Measurements from ENCODE around the gene DAGLA. TPM values are rescaled to one million over a fixed set of nuclear protein-coding genes. Genes with fewer than 3 reads are reported as not detected.

Gene DAGLA
- total RNA-seq, 4 donors from 2014 or later = 11.9 to 31.4 (median 17.0) TPM

GRCh38 chr11:61763930-61764605 lies 83.9 kb downstream of the DAGLA start:
- in situ Hi-C loops (cut with MboI; ENCODE audit: low pct_ligation_motif_present in 1 of 4, low pct_unique_long_range_greater_than_20kb in 1 of 4, low sequenced_read_pairs in 3 of 4) (no loop called here), intact Hi-C loops (cut with DNase I; ENCODE audit: low total_unique reads) (no loop called here)
- no peak overlapping the region for H3K27ac ChIP-seq
- WGBS, 2 donors (ENCODE audit: low coverage in 1 of 2) = 40 to 87% methylated on average over 1 to 23 of the region's 23 CpGs
- H3K4me1 ChIP-seq = no peaks in the 10 kb centered on the region
- no peaks in the 10 kb centered on the region for H3K27me3 ChIP-seq
- H3K9me3 ChIP-seq = no peaks in the 10 kb centered on the region
- no peak for DNase-seq
- H3K36me3 ChIP-seq = no peaks in the 10 kb centered on the region
- TF ChIP-seq POLR2A (IDR thresholded peaks at IDR 0.05) (no peak), POLR2AphosphoS5 (IDR thresholded peaks at IDR 0.05) (no peak), CTCF (IDR thresholded peaks at IDR 0.05) (no peak), EP300 (IDR thresholded peaks at IDR 0.05; ENCODE audit: low read depth) (no peak)
- no peak overlapping the region for H3K4me3 ChIP-seq

GRCh38 chr11:61764606-61765260 lies 84.5 kb downstream of the DAGLA start:
- TF ChIP-seq EP300 (IDR thresholded peaks at IDR 0.05; ENCODE audit: low read depth) (no peak), CTCF (IDR thresholded peaks at IDR 0.05) (no peak), POLR2A (IDR thresholded peaks at IDR 0.05) (no peak), POLR2AphosphoS5 (IDR thresholded peaks at IDR 0.05) (no peak)
- no peaks in the 10 kb centered on the region for H3K9me3 ChIP-seq
- 61% methylated on average over 19 of the region's 22 CpGs; no CpG with 5 or more reads in 1 of the 2 donors for WGBS, 2 donors (ENCODE audit: low coverage in 1 of 2)
- no peak overlapping the region for H3K27ac ChIP-seq
- peaks cover 0 to 3% (median 0%) of the 10 kb centered on the region in 4 donors for H3K4me1 ChIP-seq
- in situ Hi-C loops (cut with MboI; ENCODE audit: low pct_ligation_motif_present in 1 of 4, low pct_unique_long_range_greater_than_20kb in 1 of 4, low sequenced_read_pairs in 3 of 4) = no loop called here
- H3K27me3 ChIP-seq = no peaks in the 10 kb centered on the region
- intact Hi-C loops (cut with DNase I; ENCODE audit: low total_unique reads) = no loop called here
- no peak overlapping the region for H3K4me3 ChIP-seq
- no peaks in the 10 kb centered on the region for H3K36me3 ChIP-seq
- no peak for DNase-seq

GRCh38 chr11:61765550-61766253 lies 85.5 kb downstream of the DAGLA start:
- TF ChIP-seq CTCF (IDR thresholded peaks at IDR 0.05) (no peak), POLR2AphosphoS5 (IDR thresholded peaks at IDR 0.05) (no peak), EP300 (IDR thresholded peaks at IDR 0.05; ENCODE audit: low read depth) (no peak), POLR2A (IDR thresholded peaks at IDR 0.05) (no peak)
- Histone ChIP-seq H3K36me3 (no peaks in the 10 kb centered on the region), H3K4me1 (peaks cover 0 to 3% (median 0%) of the 10 kb centered on the region in 4 donors), H3K4me3 (no peak overlapping the region), H3K27me3 (no peaks in the 10 kb centered on the region), H3K9me3 (no peaks in the 10 kb centered on the region), H3K27ac (no peak overlapping the region)
- 80% methylated on average over 16 of the region's 26 CpGs; no CpG with 5 or more reads in 1 of the 2 donors for WGBS, 2 donors (ENCODE audit: low coverage in 1 of 2)
- intact Hi-C loops (cut with DNase I; ENCODE audit: low total_unique reads) = no loop called here
- in situ Hi-C loops (cut with MboI; ENCODE audit: low pct_ligation_motif_present in 1 of 4, low pct_unique_long_range_greater_than_20kb in 1 of 4, low sequenced_read_pairs in 3 of 4) = no loop called here
- DNase-seq = no peak

- no peaks in the 10 kb centered on the region for H3K36me3 ChIP-seq
- no peaks in the 10 kb centered on the region for H3K9me3 ChIP-seq
- intact Hi-C loops (cut with DNase I; ENCODE audit: low total_unique reads) (no loop called here), in situ Hi-C loops (cut with MboI; ENCODE audit: low pct_ligation_motif_present in 1 of 4, low pct_unique_long_range_greater_than_20kb in 1 of 4, low sequenced_read_pairs in 3 of 4) (no loop called here)
- H3K4me3 ChIP-seq = no peak overlapping the region
- TF ChIP-seq EP300 (IDR thresholded peaks at IDR 0.05; ENCODE audit: low read depth) (no peak), POLR2AphosphoS5 (IDR thresholded peaks at IDR 0.05) (no peak), POLR2A (IDR thresholded peaks at IDR 0.05) (no peak), CTCF (IDR thresholded peaks at IDR 0.05) (no peak)
- WGBS, 2 donors (ENCODE audit: low coverage in 1 of 2) = 80 to 89% methylated on average over 3 to 13 of the region's 13 CpGs
- no peak for DNase-seq
- H3K4me1 ChIP-seq = peaks cover 0 to 3% (median 0%) of the 10 kb centered on the region in 4 donors
- no peaks in the 10 kb centered on the region for H3K27me3 ChIP-seq
- H3K27ac ChIP-seq = no peak overlapping the region
These were observed 86.2 kb downstream of the DAGLA start for GRCh38 chr11:61766353-61766841.
